IPS DF 6.9 (cell line): Measurements from ENCODE around the gene DYNLT2.

Experiments
- DNase-seq: peaks from one replicate; pipeline ENCODE4 v3.0.0-alpha.2; 2013; ENCODE audit warnings: low read depth, low spot score
- H3K27ac ChIP-seq: one replicate; pipeline ENCODE4 v1.5.1; 2013; ENCODE audit warnings: low read length, control low read depth
- H3K27me3 ChIP-seq: 2 replicates; pipeline ENCODE4 v1.6.1; 2013; ENCODE audit warnings: mild to moderate bottlenecking, low read length; ENCODE audit not compliant: control insufficient read depth, insufficient read depth
- H3K36me3 ChIP-seq: 2 replicates; pipeline ENCODE4 v1.6.1; 2013; ENCODE audit warnings: low read length; ENCODE audit not compliant: control insufficient read depth, insufficient read depth
- H3K4me1 ChIP-seq: 2 replicates; pipeline ENCODE4 v1.6.1; 2013; ENCODE audit warnings: low read length; ENCODE audit not compliant: control insufficient read depth, insufficient read depth
- H3K4me3 ChIP-seq: 2 replicates; pipeline ENCODE4 v1.5.1; 2013; ENCODE audit warnings: mild to moderate bottlenecking, low read length
- H3K9me3 ChIP-seq: 2 replicates; pipeline ENCODE4 v1.6.1; 2013; ENCODE audit warnings: low read length, inconsistent platforms; ENCODE audit not compliant: control insufficient read depth, insufficient read depth
- WGBS: extraction: QIAGEN DNeasy Blood & Tissue Kit; methylation state at CpG from one replicate; pipeline ENCODE4 v1.1.7; 2013; ENCODE audit warnings: mixed read lengths, missing lambda C conversion rate; ENCODE audit not compliant: insufficient read length, insufficient coverage; 5-methylcytosine and 5-hydroxymethylcytosine counted together

The DYNLT2 gene

GRCh38 chr6:169720207-169720855 lies 31.0 kb downstream of the DYNLT2 start:
- no peak overlapping the region for H3K27ac ChIP-seq
- 100% methylated on average over 1 of the region's 3 CpGs for WGBS
- H3K36me3 ChIP-seq = 0 out of 2 replicates have a peak, but pooled peaks cover 2% of the 10 kb centered on the region
- no peak overlapping the region for H3K4me3 ChIP-seq
- DNase-seq = no peak
- no peaks in the 10 kb centered on the region for H3K4me1 ChIP-seq
- no peaks in the 10 kb centered on the region for H3K27me3 ChIP-seq
- H3K9me3 ChIP-seq = no peaks in the 10 kb centered on the region

- no peaks in the 10 kb centered on the region for H3K9me3 ChIP-seq
- H3K27ac ChIP-seq = no peak overlapping the region
- no peak overlapping the region for H3K4me3 ChIP-seq
- no peaks in the 10 kb centered on the region for H3K4me1 ChIP-seq
- peaks cover 5% of the 10 kb centered on the region; the same call in 1 of the 2 replicates for H3K36me3 ChIP-seq
- no peaks in the 10 kb centered on the region for H3K27me3 ChIP-seq
- WGBS = no CpG with 5 or more reads among the region's 4 CpGs
- no peak for DNase-seq
These were observed 32.3 kb downstream of the DYNLT2 start for GRCh38 chr6:169719117-169719516.

GRCh38 chr6:169714595-169714994 lies 36.8 kb downstream of the DYNLT2 start:
- Histone ChIP-seq H3K9me3 (no peaks in the 10 kb centered on the region), H3K27me3 (no peaks in the 10 kb centered on the region), H3K4me1 (no peaks in the 10 kb centered on the region), H3K4me3 (no peak overlapping the region), H3K36me3 (peaks cover 8% of the 10 kb centered on the region; the same call in 1 of the 2 replicates), H3K27ac (no peak overlapping the region)
- WGBS = no CpG with 5 or more reads among the region's 9 CpGs
- DNase-seq = no peak

GRCh38 chr6:169714178-169714577 lies 37.2 kb downstream of the DYNLT2 start:
- no peaks in the 10 kb centered on the region for H3K9me3 ChIP-seq
- no peaks in the 10 kb centered on the region for H3K4me1 ChIP-seq
- H3K27ac ChIP-seq = no peak overlapping the region
- H3K27me3 ChIP-seq = no peaks in the 10 kb centered on the region
- no peak overlapping the region for H3K4me3 ChIP-seq
- peaks cover 8% of the 10 kb centered on the region; the same call in 1 of the 2 replicates for H3K36me3 ChIP-seq
- DNase-seq = no peak
- no CpG with 5 or more reads among the region's 2 CpGs for WGBS

GRCh38 chr6:169710009-169710408 lies 41.4 kb downstream of the DYNLT2 start:
- Histone ChIP-seq H3K36me3 (peaks cover 6% of the 10 kb centered on the region; the same call in 1 of the 2 replicates), H3K4me3 (no peak overlapping the region), H3K9me3 (no peaks in the 10 kb centered on the region), H3K4me1 (no peaks in the 10 kb centered on the region), H3K27ac (no peak overlapping the region), H3K27me3 (no peaks in the 10 kb centered on the region)
- no peak for DNase-seq
- no CpG with 5 or more reads among the region's 3 CpGs for WGBS

GRCh38 chr6:169709293-169709692 lies 42.1 kb downstream of the DYNLT2 start:
- Histone ChIP-seq H3K36me3 (peaks cover 5% of the 10 kb centered on the region; the same call in 1 of the 2 replicates), H3K27me3 (no peaks in the 10 kb centered on the region), H3K27ac (no peak overlapping the region), H3K4me3 (no peak overlapping the region), H3K4me1 (no peaks in the 10 kb centered on the region), H3K9me3 (no peaks in the 10 kb centered on the region)
- DNase-seq = no peak

- Histone ChIP-seq H3K27me3 (no peaks in the 10 kb centered on the region), H3K36me3 (peaks cover 2% of the 10 kb centered on the region; the same call in 1 of the 2 replicates), H3K4me3 (no peak overlapping the region), H3K27ac (no peak overlapping the region), H3K9me3 (no peaks in the 10 kb centered on the region), H3K4me1 (no peaks in the 10 kb centered on the region)
- WGBS = no CpG with 5 or more reads among the region's 2 CpGs
- DNase-seq = no peak
These were observed 43.6 kb downstream of the DYNLT2 start for GRCh38 chr6:169707772-169708171.

- no CpG with 5 or more reads among the region's 22 CpGs for WGBS
- Histone ChIP-seq H3K4me3 (peak overlapping the region; percentile 72), H3K27me3 (no peaks in the 10 kb centered on the region), H3K9me3 (no peaks in the 10 kb centered on the region), H3K27ac (no peak overlapping the region), H3K4me1 (0 out of 2 replicates have a peak, but pooled peaks cover 4% of the 10 kb centered on the region), H3K36me3 (0 out of 2 replicates have a peak, but pooled peaks cover 4% of the 10 kb centered on the region)
- no peak for DNase-seq
These were observed 48.5 kb downstream of the DYNLT2 start for GRCh38 chr6:169702840-169703246.

- Histone ChIP-seq H3K36me3 (0 out of 2 replicates have a peak, but pooled peaks cover 5% of the 10 kb centered on the region), H3K27ac (no peak within 1 kb of the TSS), H3K4me1 (0 out of 2 replicates have a peak, but pooled peaks cover 4% of the 10 kb centered on the region), H3K27me3 (no peaks in the 10 kb centered on the region), H3K9me3 (no peaks in the 10 kb centered on the region), H3K4me3 (peak within 1 kb of the TSS; percentile 72)
- DNase-seq = peak; percentile 73
- no CpG with 5 or more reads among the region's 92 CpGs for whole genome bisulfite sequencing
These were observed 49.2 kb downstream of the DYNLT2 start, which contains the start of the genes C6orf120 and WDR27 for GRCh38 chr6:169701954-169702839. TSS of gene C6orf120 (plus strand) at chr6:169702126. CDS start at chr6:169702460, 334 bp downstream. TSS of gene WDR27 (minus strand) at chr6:169702029. CDS start at chr6:169689005, 13,024 bp downstream.

GRCh38 chr6:169701311-169701953 lies 49.9 kb downstream of the DYNLT2 start:
- no CpG with 5 or more reads among the region's 54 CpGs for WGBS
- Histone ChIP-seq H3K36me3 (0 out of 2 replicates have a peak, but pooled peaks cover 5% of the 10 kb centered on the region), H3K4me3 (peak overlapping the region; percentile 72), H3K9me3 (no peaks in the 10 kb centered on the region), H3K27ac (no peak overlapping the region), H3K4me1 (0 out of 2 replicates have a peak, but pooled peaks cover 4% of the 10 kb centered on the region), H3K27me3 (no peaks in the 10 kb centered on the region)
- DNase-seq = no peak
